Stimulated activated naive CD4-positive, alpha-beta T cell treated with Interleukin-2 at 50 U/mL for 16 hours (primary cell): ENCODE measurements around the gene CDK15.
"Not testable (repeated sequence)": the region's sequence is repeated elsewhere in the genome, so short reads cannot be mapped to it uniquely, and the experiment has no call there.

Experiments used
- DNase-seq: peaks from one replicate; lab custom pipeline; 2025; lab: John Stamatoyannopoulos, UW

CDK15 gene

DNA sequence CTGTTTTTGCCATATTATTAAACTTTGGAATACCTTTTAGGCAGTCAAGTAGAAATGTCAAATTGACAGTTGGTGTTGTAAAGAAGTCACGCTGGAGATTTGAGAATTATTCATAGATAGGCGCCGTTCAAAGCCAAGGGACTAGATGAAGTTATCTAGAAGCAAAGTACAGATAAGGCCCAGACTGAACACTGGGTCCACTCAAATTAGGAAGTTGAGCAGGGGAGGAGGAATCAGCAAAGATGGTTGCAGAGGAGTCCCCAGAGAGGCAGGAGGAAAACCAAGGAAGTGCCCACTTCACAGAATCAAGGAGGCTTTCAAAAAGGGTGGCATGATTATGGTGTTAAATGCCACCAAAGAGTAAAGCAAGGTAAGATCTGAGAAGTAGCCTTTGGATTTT lies 16.0 kb upstream of the CDK15 start:
- DNase-seq = no peak

DNA sequence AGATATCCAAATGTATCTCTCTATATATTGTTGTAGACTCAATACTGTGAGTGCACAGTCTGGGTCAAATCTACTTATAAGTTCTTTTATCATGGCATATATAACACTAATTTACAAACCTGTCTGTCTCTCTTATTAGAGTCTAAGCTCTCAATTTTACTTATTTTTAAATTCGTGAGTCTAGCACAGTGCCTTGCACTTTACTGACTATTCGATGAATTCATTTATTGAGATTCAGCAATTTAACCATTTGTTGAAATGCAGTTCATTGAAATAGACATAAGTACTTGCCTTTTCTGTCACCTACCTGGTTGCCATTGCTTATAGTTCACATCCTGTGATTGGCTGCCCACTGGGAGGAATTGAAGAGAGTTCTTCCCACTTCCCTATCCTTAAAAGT lies 15.3 kb upstream of the CDK15 start:
- DNase-seq = no peak

DNA sequence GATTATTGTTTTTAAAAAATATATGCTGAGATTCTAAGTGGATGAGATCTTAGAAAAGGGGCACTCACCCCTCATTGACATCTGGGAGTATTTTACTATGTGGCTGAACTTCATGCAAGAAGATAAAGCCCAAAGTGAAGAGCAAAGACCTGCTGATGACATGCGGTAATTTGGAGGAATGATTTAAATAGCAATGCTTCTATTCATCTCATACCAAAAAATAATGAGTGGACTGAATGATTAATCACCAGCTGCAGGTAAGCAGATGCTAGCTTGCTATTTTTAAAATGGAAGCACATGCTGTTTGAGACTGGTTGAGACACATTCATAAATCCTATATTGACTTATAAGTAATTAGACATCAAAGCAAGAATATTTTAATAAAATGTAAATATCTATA lies 12.7 kb upstream of the CDK15 start:
- no peak for DNase-seq

DNA sequence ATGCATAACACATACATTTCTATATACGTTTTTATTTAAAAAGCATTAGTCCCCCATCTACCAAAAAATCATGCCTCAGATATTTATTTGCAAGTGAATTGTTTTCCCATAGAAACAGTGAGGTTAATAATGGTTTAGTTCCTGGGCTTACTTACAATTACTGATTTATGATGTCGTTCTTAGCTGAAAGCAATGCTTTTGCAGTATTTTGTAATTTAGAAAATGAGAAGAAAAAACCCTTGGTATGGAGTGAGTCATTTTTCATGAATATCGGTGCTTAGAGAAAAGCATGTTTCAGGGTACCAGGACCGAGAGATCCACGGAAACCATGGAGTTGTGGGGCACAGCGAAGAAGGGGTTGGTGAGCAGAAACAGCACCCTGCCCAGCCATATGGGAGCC lies 12.0 kb upstream of the CDK15 start:
- DNase-seq = no peak

DNA sequence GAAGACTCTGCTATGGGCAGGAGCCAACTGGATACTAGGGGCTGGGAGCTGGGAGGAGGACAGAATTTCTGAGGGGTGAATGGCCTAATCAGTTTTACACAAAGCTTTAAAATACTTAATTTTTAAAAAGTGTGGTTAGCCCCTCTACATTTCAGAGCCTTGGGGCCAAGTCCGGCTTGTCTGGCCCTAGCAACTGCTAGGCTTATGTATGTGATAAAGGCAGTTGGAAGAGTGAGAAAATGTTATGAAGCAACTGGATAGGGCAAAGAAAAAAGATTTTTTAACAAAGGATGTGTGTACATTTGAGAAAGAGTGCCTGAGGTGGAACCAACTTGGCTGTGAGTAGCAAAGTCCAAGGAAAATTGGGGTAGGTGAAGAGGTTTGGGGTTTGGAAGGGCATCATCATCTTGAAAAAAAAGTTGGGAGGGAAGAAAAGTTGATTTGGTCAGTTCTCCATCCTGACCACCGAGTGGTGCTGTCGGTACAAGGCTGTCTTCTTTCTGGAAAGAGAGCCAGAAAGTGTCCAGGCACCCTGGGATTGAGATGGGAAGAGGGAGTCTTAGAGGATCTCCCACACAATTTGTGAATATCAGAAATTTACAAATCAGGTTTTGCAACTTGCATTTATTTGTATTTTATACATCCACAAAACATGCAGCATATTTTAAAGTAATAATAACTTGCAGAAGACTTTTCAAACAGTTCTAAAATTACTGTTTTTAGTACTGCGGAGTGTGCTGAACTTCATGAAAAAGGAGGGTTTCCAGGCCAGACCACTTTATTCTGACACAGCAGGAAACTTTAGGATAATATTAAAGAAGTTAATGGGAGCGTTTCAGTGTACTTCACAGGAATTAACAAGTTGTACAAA lies 10.5 kb upstream of the CDK15 start:
- DNase-seq = no peak

DNA sequence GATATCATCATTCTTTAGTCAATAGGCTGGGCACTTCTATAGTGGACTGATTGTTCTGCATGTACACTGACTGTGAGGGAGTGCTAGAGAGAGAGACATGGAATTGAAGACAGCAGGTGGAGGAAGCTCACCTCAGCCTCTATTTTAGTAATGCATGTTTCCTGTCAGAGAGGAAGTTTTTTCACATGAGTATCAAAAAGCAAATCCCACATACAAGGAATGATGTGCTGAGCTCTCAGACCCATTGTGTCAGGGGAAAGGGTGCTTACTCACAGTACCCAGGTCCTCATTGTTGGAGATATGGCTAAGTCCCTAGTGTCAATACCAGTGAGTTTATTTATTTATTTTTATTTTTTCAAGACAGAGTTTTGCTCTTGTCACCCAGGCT lies 9.9 kb upstream of the CDK15 start:
- DNase-seq = no peak

DNA sequence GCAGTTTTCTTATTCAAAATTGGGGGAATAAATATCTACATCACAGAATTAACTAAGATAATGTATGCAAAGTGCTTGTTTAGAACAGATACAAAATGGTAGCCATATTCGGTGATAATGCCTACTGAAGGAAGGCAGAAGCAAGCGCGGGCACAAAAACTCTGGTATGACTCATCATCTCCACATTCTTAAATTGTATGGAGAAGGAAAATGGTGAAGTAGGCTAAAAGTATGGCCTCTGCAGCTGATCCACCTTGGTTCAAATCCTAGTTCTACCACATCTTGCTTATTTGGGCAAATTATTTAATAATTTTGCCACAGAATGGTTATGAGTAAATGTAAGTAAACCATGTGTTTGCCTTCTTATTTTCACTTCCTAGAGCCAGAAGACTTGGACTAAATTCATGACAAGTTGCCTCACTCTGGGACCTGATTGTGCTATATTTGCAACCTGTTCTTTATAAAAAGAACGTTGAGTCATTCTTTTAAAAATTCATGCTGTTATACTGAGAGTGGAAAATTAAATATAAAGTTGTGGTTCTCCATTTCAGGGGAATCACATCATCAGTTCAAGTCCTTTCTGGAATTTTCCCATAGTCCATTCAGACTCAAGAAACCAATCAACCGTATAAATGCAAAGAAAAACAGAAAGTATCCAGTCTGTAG lies 9.0 kb upstream of the CDK15 start:
- DNase-seq = no peak

DNA sequence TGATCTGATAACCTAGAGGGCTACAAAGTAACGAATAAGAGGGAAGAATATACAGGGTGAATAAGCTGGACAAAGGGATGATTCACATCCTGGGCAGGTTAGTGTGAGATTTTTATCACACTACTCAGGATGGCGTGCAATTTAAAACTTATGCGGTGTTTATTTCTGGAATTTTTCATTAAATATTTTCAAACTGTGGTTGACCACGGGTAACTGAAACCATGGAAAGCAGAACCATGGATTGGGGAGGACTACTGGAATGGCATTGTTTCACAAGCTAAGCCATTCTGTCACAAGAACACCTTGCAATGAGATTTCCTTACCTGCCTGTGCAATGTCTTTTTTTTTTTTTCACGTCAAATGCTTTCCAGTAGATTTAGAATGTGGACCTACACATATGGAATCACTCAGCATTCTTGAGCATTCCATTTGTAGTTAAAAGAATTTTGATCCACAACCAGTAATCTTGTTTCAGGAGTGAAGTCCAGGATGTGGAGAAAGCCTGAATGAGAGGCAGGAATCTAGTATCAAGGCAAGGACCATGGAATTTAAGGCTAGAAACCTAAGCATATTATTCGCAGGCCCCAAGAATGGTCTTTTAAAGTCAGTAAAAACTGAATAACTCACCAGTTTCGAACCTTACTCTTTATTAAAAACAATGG lies 8.0 kb upstream of the CDK15 start:
- DNase-seq = no peak

DNA sequence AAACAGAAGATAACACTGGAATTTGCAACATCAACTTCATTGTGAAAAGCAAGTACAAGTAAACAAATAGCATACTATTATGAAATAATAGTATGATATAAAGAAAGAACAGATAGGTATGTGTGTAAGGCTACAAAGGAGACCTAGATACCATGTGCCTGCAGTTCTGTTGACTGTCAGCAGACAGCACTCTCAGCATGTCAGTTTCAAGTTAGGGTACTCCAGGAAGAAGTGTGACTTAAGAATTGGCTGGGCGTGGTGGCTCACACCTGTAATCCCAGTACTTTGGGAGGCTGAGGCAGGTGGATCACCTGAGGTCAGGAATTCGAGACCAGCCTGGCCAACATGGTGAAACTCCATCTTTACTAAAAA lies 7.4 kb upstream of the CDK15 start:
- DNase-seq = not testable (repeated sequence)

DNA sequence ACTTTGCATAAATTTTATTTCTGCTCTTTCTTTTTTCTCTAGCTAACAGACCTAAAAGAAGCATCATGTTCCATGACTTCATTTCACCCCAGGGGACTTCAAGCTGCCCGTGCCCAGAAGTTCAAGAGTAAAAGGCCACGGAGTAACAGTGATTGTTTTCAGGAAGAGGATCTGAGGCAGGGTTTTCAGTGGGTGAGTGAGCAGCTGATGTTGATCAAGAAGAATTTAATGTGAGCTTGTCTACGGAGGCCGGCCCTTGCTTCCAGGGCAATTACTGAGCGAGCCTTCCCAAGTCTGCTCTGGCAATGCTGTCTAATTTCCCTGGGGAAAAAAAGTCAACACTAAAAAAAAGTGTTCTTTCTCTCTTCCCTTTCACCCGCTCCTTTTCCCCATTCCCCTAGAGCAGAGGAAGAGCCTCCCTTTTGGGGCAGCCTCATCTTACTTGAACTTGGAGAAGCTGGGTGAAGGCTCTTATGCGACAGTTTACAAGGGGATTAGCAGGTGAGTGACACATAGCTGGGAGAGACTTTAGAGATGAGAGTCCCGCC lies 1.2 kb downstream of the CDK15 start:
- DNase-seq = no peak

DNA sequence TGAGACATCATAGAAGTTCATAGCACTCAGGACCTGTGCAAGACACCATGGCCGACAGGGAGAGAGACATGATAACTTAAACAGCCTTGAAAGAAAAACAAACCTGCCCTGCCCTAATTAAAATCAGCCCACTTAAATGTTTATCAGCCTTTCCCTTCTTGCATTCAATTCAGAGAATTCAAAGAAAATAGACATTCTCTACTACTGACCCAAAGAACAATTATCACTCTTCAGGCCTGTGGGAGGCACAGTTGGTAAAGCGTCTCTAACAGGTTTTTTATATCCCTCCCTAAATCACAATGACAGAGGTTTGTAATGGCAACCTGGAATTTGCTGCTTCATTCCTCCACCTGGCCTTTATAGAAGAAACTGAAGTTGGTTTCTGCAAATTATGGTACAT lies 1.7 kb downstream of the CDK15 start:
- no peak for DNase-seq

DNA sequence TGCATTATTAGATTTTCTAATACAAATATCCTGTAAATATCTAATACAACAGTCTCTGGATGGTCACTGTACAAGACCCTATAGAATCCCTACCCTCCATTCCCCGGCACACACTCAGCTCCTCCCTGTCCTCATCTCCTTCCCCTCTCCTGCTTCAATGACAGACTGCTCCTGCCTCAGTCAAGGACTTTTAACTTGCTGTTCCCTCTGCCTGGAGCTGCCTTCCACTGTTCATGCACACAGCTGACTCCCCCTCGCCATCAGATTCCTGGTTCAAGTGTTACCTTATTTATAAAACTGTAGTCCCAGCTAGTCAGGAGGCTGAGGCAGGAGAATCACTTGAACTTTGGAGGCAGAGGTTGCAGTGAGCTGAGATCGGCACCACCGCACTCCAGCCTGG lies 3.3 kb downstream of the CDK15 start:
- no peak for DNase-seq

DNA sequence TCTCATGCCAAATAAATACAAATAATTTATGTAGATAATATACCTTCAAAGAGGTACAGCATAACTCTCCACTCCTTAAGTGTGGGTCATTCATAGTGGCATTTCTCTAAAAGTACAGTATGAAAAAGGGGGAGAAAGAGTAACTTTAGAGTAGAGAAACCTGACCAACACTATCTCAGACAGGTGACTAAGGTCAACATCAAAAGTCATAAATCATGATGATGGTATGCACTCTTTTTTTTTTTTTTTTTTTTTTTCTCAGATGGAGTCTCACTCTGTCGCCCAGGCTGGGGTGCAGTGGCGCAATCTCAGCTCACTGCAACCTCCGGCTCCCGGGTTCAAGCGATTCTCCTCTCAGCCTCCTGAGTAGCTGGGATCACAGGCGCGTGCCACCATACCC lies 4.3 kb downstream of the CDK15 start:
- not testable (repeated sequence) for DNase-seq

DNA sequence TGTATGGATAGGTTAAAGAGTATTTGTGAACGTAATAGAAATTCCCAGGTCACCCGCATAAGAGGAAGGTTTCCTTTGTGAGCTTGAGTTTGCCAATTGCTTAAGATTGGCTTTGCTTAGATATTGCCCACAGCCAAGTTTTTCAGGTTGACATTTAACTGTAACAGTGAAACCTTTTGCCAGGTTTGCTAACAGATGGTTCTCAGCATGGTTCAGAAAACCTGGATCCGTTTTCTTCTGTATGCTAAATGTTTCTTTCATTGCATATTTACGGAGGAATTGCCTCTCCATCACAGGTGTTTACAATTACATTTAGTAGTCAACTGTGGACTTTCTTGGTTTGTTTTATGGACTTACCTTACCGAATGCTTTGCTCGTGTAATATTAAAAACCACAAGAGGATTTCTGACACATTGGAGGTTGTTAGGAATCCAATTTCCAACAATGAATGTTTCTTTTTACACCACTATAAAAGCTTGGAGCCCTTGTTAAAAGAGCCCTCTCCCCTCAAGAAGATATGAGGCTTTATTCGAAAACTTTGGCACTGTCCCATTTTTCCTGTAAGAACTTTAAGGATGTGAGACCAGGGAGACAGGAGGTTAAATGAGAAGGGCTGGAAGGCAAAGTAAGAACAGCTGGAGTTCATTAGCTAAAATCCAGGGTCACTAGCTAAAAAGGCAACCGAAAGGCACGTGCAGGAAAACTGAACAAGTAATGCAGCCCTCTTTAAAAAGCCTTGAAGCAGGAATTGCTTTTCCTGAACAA lies 7.8 kb downstream of the CDK15 start:
- no peak for DNase-seq

DNA sequence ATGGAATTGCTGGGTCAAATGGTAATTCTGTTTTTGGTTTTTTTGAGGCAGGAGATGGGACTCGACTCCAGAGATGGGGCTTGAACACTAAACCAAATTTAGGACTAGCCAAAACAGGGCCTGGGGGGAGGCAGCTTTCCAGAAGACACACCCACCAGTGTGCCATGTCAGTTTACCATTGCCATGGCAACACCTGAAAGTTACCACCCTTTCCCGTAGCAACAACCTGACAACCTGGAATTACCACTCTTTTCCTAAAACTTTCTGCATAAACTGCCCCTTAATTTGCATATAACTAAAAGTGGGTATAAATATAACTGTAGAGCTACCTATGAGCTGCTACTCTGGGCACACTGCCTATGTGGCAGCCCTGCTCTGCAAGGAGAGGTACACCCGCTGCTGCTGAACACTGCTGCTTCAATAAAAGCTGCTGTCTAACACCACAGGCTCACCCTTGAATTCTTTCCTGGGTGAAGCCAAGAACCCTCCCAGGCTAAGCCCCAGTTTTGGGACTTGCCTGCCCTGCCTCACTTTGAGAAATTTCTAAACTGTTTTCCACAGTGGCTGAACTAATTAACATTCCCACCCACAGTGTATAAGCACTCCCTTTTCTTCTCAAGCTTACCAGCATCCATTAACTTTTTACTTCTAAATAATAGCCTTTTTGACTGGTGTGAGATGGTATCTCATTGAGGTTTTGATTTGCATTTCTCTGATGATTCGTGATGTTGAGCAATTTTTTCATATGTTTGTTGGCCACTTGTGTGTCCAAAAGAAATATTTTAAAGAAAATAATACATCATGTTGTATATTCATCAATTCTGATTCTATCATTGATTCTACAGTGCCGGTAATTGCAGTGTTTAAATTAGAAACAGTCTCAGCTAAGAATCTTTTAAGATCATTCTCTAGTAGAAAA lies 10.6 kb downstream of the CDK15 start:
- DNase-seq = no peak

DNA sequence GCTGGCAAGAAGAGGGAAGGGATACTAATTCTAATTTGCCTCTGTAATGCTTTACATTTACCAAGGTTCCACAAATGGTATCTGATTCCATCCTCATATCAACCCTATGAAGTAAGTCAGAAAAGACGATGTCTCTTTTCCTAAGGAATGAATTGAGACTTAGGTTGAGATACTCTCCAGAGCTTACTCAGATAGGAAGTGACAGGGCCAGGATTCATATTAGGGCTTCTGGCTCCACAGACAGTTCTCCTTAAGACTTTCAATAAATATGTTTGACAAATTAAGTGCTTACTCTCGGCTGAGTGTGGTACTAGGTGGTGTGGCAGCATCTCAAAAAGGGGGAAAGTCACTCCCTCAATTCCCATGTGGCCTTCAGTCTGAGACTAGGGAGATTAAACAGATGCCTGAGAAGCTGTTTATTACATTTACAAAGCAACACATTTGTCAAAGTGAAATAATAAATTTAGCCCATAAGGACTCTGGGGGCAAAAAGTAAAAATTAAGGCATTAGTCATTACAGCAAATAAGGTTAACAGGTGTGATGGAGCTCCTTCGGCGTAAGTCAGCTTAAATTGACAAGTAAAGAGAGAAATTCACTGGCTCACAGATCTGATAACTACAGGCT lies 14.2 kb downstream of the CDK15 start:
- DNase-seq = no peak

DNA sequence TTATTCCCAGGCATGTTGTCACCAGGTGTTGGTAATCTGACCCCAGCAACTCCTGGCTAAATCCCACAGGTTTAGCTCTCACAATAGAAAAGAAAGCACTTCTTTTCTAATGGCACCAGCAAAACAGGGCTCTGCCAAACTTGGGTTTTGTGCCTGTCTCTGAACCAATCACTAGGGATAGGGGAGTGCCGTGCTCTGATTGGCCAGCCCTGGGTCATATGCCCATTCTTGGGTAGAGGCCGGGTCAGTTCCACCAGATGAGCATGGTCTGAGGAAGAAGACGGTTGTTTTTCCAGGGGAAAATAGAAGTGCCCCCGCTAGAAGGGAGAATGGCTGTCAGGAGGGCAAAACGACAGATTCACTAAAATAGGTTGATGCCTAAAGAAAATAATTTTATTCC lies 14.7 kb downstream of the CDK15 start:
- no peak for DNase-seq

DNA sequence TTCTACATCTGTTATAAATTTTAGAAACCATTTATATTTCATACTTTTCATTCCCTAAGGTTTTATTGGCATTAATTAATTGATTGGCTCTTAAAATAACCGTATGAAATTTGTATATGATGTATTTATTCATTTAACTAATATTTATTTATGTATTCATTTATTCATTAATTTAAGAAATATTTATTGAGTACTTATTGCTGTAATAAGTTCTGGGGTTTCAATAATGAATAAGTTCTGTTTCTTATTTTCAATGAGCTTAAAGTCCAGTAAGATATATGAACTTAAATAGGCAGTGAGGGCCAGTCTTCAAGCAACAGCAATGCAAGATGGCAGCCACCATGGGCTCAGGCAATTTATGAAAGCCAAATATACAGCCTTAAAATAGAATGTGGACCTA lies 17.9 kb downstream of the CDK15 start:
- DNase-seq = no peak

DNA sequence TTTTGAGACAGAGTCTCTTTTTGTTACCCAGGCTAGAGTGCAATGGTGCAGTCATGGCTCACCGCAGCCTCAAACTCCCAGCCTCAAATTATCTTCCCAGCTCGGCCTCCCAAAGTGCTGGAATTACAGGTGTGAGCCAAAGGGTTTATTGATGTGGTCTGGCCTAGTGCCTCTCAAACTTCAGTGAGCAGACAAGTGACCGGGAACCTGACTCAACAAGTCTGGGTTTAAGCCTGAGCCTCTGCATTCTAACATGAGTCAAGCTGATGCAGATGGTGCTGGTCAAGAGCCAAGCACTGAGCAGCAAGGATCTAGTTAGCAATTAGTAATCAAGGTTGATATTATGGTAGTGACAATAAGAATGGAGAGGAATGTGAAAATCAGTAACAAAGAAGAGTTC lies 21.3 kb downstream of the CDK15 start:
- DNase-seq = no peak

DNA sequence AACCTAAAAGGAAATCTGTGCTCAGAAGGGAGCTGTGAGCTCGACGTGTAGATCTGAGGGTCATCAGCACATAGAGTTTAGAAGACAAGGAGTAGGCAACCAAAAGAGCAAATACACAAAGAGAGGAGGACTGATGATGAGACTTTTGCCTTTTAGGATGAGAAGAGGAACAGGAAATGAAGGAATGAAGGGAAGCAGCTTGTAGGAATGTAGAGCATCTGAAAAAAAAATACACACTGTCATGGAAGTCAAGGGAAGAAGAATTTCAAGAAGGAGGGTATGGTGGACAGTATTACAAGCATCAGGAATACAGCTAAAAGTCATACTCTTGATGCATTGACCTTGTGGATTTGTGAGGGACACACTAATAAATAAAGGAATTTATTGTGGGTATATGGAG lies 21.9 kb downstream of the CDK15 start:
- no peak for DNase-seq

DNA sequence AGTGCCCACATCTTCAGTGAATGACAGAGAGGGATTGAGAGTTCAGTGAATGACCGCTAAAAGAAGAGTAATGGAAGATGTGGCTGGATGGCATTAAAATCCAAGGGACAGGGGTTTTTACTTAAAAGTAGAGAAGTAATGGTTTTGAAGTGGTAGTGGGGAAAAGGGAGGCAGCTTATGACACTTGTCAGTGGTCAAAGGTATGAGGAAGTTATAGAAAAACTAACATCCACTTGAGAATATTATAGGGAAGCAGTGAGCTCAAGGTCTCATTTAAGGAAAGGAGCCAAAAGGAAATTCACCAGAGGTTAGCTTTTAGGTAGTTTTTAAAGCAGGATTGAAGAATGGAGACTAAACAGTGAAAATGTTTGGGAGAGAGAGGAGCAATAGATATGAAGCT lies 24.3 kb downstream of the CDK15 start:
- no peak for DNase-seq
